Body of pancreas (tissue), 4 donors: ENCODE measurements around the gene MAPK7. TPM values are rescaled to one million over a fixed set of nuclear protein-coding genes. Genes with fewer than 3 reads are reported as not detected.

Experiments used
- ATAC-seq: fragments of 150-250 bp; one replicate; pipeline ENCODE4 v1.9.1; 2016
- DNase-seq, 4 donors: peaks; one replicate each; pipeline ENCODE4 v3.0.0-alpha.2; 2019
- H3K27ac ChIP-seq, 4 donors: fragments of 200-600 bp; sonication (generic); 1 replicate in 3 of 4; 2 replicates in 1 of 4; pipeline versions ENCODE4 v1.5.1 to v1.6.1; 2016 to 2019; ENCODE audit warnings: mild to moderate bottlenecking in 1 of 4, mixed read lengths in 1 of 4, moderate library complexity in 1 of 4
- H3K27me3 ChIP-seq, 2 donors: fragments of 200-600 bp; sonication (generic); one replicate each; pipeline ENCODE4 v1.6.0; 2016; ENCODE audit warnings: mild to moderate bottlenecking in 1 of 2
- H3K36me3 ChIP-seq, 2 donors: fragments of 200-600 bp; sonication (generic); replicated peaks in 1 of 2; 2 replicates each; pipeline ENCODE4 v1.5.1; 2016; ENCODE audit warnings: low read depth in 2 of 2; ENCODE audit not compliant: insufficient read depth in 1 of 2
- H3K4me1 ChIP-seq: fragments of 200-600 bp; sonication (generic); one replicate; pipeline ENCODE4 v1.6.0; 2016
- H3K4me3 ChIP-seq, 2 donors: fragments of 200-600 bp; sonication (generic); 1 replicate in 1 of 2; 2 replicates in 1 of 2; pipeline ENCODE4 v1.5.1; 2016 to 2019
- H3K9me3 ChIP-seq, 3 donors: fragments of 200-600 bp; sonication (generic); 1 replicate in 2 of 3; 2 replicates in 1 of 3; pipeline ENCODE4 v1.5.1; 2016
- CTCF ChIP-seq, 7 experiments: fragments of 450-650 bp in 4 of 7; fragments of 200-600 bp in 3 of 7; sonication (generic) in 3 of 7; IDR thresholded peaks; one replicate each; pipeline ENCODE4 v1.5.1; 2016 to 2019; ENCODE audit warnings: antibody characterized with exemption in 7 of 7
- POLR2A ChIP-seq, 3 donors: fragments of 450-650 bp; IDR thresholded peaks; one replicate each; pipeline ENCODE4 v1.6.1; 2016; ENCODE audit warnings: antibody characterized with exemption in 3 of 3, mild to moderate bottlenecking in 2 of 3
- WGBS, 2 donors: methylation state at CpG; one replicate each; pipeline ENCODE4 v1.1.5; 2017; 5-methylcytosine and 5-hydroxymethylcytosine counted together
- intact Hi-C: fragments of 100-400 bp; cut with DNase I; formaldehyde crosslinking; loops from one replicate; pipeline ENCODE4 v1.15.1; 2023
- total RNA-seq, 2 donors: library from RNA; depleted of rRNA; stranded (reverse); fragments of >200 nt; gene quantifications; one replicate each; pipeline ENCODE4 v1.1.0, GENCODE V29; 2016

MAPK7 gene
- total RNA-seq, 2 donors from 2014 or later = 10.1 to 29.3 TPM

- Histone ChIP-seq H3K27ac (no peak overlapping the region), H3K36me3 (no peaks in the 10 kb centered on the region), H3K9me3 (no peaks in the 10 kb centered on the region), H3K27me3 (no peaks in the 10 kb centered on the region), H3K4me3 (no peak overlapping the region), H3K4me1 (no peaks in the 10 kb centered on the region)
- TF ChIP-seq POLR2A (IDR thresholded peaks at IDR 0.05) = no peak
- TF ChIP-seq CTCF (IDR thresholded peaks at IDR 0.05) = no peak
- no peak for DNase-seq
- 81 to 90% methylated on average over 2 of the region's 2 CpGs for WGBS, 2 donors
- intact Hi-C loops = no loop called here
- ATAC-seq = no peak
Measured at GRCh38 chr17:19408346-19408710, 30.0 kb downstream of the MAPK7 start.

GRCh38 chr17:19409066-19409465 is 30.8 kb downstream of the MAPK7 start:
- Histone ChIP-seq H3K27me3 (no peaks in the 10 kb centered on the region), H3K27ac (no peak overlapping the region), H3K4me3 (no peak overlapping the region), H3K4me1 (no peaks in the 10 kb centered on the region), H3K9me3 (no peaks in the 10 kb centered on the region), H3K36me3 (no peaks in the 10 kb centered on the region)
- intact Hi-C loops = no loop called here
- ATAC-seq = no peak
- 86 to 90% methylated on average over 3 of the region's 3 CpGs for WGBS, 2 donors
- DNase-seq = no peak
- TF ChIP-seq POLR2A (IDR thresholded peaks at IDR 0.05) = no peak
- TF ChIP-seq CTCF (IDR thresholded peaks at IDR 0.05) = no peak

GRCh38 chr17:19409509-19409908 is 31.2 kb downstream of the MAPK7 start:
- H3K36me3 ChIP-seq = no peaks in the 10 kb centered on the region
- WGBS, 2 donors = 78 to 79% methylated on average over 3 of the region's 3 CpGs
- no peak for TF ChIP-seq CTCF (IDR thresholded peaks at IDR 0.05)
- no peak for TF ChIP-seq POLR2A (IDR thresholded peaks at IDR 0.05)
- ATAC-seq (no peak), DNase-seq (no peak)
- no peaks in the 10 kb centered on the region for H3K4me1 ChIP-seq
- H3K27me3 ChIP-seq = no peaks in the 10 kb centered on the region
- H3K27ac ChIP-seq = no peak overlapping the region
- intact Hi-C loops = no loop called here
- no peaks in the 10 kb centered on the region for H3K9me3 ChIP-seq
- no peak overlapping the region for H3K4me3 ChIP-seq

- Histone ChIP-seq H3K36me3 (no peaks in the 10 kb centered on the region), H3K4me3 (no peak overlapping the region), H3K27me3 (no peaks in the 10 kb centered on the region), H3K4me1 (no peaks in the 10 kb centered on the region), H3K27ac (no peak overlapping the region), H3K9me3 (no peaks in the 10 kb centered on the region)
- intact Hi-C loops = no loop called here
- TF ChIP-seq POLR2A (IDR thresholded peaks at IDR 0.05) (no peak), CTCF (IDR thresholded peaks at IDR 0.05) (no peak)
- no peak for ATAC-seq
- WGBS, 2 donors = 65 to 80% methylated on average over 4 to 6 of the region's 6 CpGs
- no peak for DNase-seq
Measured at GRCh38 chr17:19410091-19410490, 31.8 kb downstream of the MAPK7 start.

- Histone ChIP-seq H3K27ac (no peak within 1 kb of the TSS), H3K27me3 (no peaks in the 10 kb centered on the region), H3K4me1 (no peaks in the 10 kb centered on the region), H3K36me3 (no peaks in the 10 kb centered on the region), H3K4me3 (no peak within 1 kb of the TSS), H3K9me3 (no peaks in the 10 kb centered on the region)
- DNase-seq (no peak), ATAC-seq (peak; percentile 30)
- WGBS, 2 donors = 8 to 18% methylated on average over 22 to 23 of the region's 23 CpGs
- TF ChIP-seq POLR2A (IDR thresholded peaks at IDR 0.05) = no peak
- TF ChIP-seq CTCF (IDR thresholded peaks at IDR 0.05) = no peak
- intact Hi-C loops = no loop called here
Measured at GRCh38 chr17:19410875-19411620, 32.8 kb downstream of the MAPK7 start, which contains the start of gene RNF112. TSS of gene RNF112 (plus strand) at chr17:19411232. CDS start at chr17:19411409, 177 bp downstream.
